ENCODE results near the gene GRIK4.
"Not testable (repeated sequence)": the region's sequence is repeated elsewhere in the genome, so short reads cannot be mapped to it uniquely, and the experiment has no call there.

Gene GRIK4

GRCh38 chr11:121029153-121029552 lies 517.6 kb downstream of the GRIK4 start:
- no peak for DNase-seq

DNA sequence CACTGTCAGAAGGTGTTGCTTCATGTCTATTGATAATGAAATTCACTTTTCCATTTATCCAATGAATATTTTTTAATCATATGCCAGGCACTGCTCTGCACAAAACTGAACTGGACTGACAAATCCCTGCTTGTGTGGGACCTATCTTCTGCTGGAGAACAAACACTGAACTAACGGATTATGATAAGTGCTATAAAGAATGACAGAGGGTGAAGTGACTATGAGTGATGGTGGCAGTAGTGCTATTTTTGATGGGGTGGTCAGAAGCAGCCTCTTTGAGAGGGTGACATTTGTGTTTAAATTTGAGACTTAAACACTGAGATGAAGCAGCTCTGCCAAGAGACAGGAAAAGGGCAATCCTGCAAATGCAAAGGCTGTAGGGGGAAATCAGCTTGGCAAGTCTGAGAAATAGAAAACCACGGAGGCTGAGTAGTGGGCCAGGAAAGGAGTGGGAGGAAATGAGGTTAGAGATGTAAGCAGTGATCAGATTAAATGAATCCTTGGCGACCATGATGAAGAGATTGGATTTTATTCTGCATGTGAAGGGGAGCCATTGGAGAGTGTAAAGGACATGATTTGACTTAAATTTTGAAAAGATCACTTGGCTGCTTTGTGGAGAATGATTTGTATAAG lies 518.4 kb downstream of the GRIK4 start:
- DNase-seq: no peak

DNA sequence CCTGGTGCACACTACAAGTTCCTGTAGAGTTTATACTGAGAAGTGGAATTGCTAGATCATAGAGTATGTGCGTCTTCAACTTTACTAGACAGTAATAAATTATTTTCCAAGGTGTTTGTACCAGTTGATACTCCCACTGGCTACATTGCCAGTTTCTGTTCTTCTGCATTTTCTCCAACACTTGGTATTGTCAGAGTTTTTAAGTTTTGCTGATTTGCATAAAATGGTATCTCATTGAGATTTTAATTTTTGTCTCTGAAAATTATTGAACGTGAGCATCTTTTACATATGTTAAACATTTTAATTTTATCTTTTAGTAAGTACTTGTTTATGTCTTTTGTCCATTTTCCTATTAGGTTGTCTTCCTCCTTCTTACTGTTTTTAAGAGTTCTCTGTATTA lies 519.6 kb downstream of the GRIK4 start:
- DNase-seq: no peak

GRCh38 chr11:121031648-121032047 lies 520.1 kb downstream of the GRIK4 start:
- not testable (repeated sequence) for DNase-seq

DNA sequence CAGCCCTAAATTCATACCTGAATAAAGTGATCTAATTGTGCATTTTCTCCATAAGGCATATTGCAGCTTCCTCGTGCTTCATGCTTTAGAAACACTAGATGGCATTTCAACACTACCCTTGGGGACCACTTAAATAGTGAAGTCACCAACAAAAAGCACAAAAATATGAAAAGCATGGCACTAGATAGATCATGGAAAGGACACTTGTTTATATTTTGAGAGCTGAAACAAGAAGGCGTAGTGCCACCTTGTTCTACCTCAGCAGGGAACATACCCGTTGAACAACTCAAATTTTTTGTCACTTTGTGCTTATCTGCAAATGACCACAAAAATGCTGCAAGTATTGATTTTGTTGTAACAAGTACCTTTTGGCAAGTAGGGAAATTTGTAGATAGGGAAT lies 521.0 kb downstream of the GRIK4 start:
- DNase-seq: no peak

DNA sequence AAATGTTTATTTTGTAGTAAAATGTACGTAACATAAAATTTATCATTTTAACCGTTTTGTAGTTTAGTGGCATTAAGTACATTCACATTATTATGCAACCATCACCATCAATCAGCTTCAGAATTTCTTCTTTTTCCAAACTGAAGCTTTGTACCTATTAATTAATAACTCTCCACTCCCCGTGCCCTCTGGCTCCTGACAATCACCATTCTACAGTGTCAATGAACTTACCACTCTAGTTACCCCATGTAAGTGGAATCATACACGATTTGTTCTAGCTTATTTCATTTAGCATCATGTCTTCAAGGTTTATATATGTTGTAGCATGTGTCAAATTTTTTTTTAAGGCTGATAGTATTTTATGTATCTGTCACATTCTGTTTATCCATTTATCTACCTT lies 522.1 kb downstream of the GRIK4 start:
- no peak for DNase-seq

DNA sequence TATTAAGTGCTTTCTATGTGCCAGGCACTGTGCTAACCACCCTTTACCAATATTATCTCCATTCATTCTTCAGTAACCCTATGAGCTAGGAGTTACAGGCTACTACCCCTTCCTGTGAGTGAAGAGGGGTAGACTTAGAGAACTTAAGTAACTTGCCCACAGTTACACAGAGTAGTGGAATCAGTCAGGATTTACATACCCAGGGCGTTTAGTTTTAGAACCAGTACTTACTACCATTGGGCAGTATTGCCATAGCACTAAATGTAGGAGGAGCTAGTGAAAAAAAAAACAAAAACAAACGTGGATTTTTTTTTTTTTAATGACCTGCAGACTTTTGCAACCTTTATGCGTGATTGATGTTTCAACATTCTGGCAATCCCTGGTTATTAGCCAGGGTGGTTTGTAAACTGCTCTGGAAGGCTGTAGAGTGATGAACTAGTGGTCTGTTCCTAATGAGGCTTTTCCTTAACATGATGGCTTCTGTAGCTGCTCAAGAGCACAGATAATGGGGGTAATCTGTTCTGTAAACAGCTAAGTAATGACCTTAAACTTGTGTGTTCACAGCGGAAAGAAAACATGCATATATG lies 523.7 kb downstream of the GRIK4 start:
- no peak for DNase-seq

GRCh38 chr11:121035780-121036179 lies 524.2 kb downstream of the GRIK4 start:
- DNase-seq: no peak

- no peak for DNase-seq
Measured at GRCh38 chr11:121037016-121037415, 525.5 kb downstream of the GRIK4 start.
